NCI-H2196 treated with DMSO at 0.1 percent for 48 hours (cell line): ENCODE data around the gene NME7.
A peak's percentile ranks its signal among the peaks of the same experiment; 100 is the strongest.
"Not testable (repeated sequence)": the region's sequence is repeated elsewhere in the genome, so short reads cannot be mapped to it uniquely, and the experiment has no call there.

ENCODE experiments used
- DNase-seq: peaks from one replicate; lab custom pipeline; 2025; ENCODE audit not compliant: unreplicated experiment; lab: John Stamatoyannopoulos, UW

The NME7 gene

DNA sequence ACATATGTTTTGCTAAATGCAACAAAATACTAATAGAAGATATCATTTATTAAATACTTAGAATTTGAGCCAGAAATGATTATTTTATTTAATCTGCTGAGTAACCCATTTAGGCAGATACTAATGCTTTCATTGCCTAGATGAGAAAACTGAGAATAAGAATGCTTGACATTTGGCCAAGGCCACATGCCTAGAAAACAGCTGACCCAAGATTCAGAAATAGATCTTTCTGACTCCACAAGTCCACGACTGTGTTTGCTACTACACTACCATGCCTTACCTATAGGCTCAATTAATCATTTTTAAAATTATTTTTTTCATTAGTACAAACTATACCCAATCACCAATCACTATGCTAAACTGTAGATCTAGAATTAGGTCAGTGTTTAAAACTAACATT lies 131.5 kb downstream of the NME7 start:
- DNase-seq, result no peak

DNA sequence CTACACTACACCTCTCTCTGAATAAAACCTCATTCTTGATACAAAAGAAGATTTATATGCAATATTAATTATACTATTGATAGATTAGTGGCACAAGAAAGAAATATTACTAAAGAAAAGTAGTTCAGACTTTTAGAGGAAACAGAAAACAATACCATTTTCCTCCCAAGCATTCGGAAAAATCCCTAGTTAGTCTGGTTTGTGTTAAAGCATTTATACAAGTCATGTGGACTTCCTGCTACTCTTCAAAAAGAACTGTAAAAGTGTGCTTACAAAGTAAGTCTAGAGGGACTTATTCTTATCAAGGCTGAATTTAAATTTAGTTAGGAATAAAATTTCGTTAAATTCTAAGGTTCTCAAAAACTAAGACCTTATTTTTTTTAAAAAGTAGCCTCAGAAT lies 132.0 kb downstream of the NME7 start:
- DNase-seq, result no peak

DNA sequence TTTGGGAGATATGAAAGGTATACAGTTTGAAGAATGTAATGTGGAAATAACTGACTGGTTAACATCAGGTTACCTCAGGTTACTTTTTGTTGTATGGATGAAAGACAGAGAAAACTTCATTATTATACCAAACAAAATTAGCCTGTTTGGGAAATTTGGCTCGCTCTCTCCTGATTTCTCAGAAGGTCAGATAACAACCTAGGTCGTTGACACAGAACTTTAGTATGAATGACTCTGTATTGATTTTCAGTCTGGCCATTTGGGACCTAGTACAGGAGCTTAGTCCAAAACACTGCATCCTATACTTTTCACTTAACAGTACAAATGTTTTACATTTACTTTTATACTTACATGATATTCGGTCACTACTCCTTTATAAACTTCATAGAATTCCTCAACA lies 132.8 kb downstream of the NME7 start:
- no peak for DNase-seq

DNA sequence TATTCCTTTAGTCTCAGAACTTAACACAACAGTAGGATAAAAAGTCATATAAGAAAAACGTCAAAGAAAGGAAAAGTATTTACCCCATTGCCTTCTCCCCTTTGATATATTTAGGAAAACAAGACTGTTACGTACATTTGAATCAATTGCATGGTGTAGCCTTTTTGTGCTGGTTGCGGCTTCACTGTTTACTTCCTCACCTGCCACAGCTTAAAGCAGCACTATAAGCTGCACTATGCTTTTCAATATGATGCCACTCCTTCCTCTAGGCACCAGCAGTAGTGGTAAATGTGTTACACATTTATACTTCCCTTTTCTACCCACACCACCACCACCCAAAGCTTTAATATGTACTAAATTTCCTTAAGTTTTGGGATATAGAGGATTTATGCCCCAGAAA lies 150.0 kb downstream of the NME7 start:
- no peak for DNase-seq

DNA sequence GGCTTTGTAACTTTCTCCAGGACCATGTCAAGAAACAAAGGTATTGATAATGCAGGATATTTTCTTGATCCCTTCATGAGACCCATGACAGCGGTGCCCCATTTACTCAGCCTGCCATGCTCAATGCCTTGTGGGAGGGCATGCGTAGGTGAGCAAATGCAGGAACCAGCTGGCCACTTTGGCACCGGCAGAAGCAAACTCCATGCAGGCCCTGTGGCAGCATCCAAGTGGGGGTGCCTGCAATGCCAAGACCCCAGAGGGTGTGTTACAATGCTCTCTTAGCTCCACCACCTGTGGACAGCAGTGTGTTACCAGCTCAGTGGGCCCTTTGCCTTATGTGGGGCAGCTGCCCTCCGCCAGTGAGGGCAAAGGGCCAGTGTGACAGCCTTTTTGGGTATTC lies 153.0 kb downstream of the NME7 start:
- DNase-seq, result no peak

DNA sequence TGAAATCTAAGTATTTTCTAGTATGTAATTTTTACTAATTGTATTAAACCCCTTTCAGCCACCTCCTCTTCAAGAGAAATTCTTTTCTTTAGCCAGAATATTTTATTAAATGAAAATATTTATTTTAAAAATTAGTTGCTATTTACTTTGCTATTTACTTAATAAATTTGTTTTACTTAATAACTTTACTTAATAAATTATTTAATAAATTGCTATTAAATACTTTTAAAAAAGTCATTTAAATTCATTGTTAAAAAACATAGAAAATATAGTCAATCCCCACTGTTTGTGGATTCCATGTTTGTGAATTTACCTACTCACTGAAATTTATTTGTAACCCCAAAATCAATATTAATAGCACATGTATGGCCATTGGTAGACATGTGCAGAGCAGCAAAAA lies 155.5 kb downstream of the NME7 start:
- no peak for DNase-seq

DNA sequence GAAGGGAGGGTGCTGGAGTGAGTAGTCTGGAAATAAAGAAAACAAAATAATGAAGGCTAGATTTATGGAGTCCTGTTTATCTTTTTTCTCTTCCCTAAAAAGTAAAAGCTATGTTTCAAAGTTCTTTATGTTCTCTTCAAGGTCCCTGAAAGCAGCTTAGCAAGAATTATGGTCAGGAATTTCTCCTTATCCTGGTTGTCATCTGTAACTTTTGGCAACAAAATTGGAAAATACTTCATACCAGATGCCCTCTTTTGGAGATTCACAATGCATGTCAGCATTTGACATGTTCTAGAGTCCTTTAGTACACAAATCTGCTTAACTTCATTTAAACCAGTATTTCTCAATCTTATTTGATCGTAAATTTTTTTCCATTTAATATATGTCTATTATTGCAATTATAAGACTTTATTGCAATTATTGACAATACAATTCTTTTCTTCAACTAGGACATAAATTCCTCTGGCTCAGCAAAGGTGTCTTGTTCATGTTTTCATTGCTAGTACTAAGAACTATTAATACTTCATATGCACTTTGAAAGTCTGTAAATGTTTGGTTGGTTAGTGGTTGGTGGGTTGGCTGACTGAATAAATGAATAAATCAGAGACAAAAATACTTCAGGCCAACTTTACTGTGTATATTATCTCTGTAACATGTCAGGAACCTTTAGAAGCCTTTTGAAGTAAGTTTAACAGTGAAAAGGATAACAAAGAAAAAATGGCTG lies 159.6 kb downstream of the NME7 start:
- no peak for DNase-seq

DNA sequence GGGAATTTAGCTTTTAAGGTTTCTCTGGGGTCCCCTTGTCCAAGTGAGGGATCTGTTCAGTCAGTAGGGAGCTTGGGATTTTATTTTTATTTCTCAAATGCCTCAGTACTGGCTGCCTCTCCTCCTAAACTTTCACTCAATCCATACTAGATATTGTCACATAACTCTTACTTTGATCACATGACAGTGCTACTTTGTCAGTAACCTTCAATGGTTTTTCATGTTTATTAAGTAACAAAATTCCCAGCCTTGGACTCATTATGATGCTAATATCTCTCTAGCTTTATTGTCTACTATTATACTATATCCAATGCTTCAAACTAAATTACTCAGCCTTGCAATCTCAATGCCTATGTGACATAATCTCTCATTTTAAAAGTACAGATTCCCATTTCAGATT lies 163.4 kb downstream of the NME7 start:
- DNase-seq, result no peak

DNA sequence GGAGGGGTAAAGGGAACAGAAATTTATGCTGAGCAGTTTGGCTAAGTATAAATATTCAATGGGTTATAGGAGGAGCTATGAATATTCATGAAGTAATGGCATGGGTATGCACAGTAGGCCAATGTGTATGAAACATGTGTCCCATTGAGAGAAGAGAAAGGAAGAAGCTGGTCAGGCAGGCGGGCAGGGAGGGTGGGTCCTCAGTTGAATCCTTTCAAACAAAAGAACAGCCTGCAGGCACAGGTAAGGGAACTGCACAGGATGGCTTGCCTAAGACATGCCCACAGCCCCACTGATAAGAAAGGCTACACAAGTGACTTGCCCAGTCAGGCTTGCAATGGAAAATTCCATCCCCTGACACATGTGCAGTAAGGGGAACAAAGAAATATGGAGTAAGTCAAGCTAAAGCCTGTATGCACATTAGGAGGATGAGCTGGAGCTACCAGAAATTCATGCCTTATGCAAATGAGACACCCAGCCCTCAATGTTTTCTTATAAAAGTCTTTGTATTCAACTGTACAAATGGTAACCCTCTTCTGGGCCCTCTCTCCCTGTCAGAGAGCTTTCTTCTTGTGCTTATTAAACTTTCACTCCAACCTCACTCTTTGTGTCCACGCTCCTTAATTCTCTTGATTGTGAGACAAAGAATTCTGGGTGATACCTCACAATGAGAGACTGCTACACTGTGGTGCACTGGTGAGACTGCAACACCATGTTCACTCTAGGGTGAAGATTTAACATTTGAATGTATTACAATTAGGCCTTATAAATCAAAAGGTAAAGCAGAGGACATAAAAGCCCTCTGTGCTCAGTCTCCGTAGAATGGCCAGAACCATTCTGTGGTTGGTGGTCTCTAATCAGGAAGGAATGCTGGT lies 164.6 kb downstream of the NME7 start:
- no peak for DNase-seq

DNA sequence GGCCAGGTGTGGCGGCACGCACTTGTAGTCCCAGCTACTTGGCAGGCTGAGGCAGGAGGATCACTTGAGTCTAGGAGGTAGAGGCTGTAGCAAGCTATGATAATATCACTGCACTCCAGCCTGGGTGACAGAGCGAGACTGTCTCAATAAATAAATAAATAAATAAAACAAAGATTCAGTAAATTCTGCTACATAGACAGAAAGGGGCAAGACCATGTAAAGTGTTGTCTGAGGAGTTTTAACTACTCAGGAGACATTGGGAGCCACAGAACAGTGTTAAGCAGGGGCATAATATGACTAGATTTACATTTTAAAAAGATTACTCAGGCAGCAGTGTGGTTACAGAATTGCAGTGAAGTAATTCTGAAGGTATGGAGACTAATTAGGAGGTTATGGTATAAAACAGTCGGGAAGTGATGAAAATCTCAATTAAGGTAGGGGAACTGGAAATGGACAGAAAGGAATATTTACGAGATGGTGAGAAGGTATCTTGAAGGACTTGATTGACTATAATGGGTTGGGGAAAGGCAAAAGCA lies 166.4 kb downstream of the NME7 start:
- DNase-seq, result no peak

DNA sequence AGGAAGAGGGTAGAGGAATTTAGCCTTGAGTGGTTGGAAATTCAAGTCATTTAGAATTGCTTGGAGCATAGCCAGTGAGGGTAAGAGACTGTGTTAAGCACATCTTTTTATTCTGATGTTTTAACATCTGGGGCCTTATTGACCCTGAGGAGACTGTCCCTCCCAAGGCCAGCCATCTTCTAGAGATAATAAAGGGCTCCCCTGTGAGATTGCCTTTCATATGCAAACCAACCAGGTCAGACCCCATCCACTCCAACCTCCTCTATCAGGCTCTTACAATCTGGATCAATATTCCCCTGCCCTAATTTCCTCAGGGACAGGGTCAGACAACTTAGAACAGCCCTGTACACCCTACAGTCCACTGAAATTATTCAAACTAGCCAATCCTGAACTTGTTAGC lies 167.3 kb downstream of the NME7 start:
- no peak for DNase-seq

DNA sequence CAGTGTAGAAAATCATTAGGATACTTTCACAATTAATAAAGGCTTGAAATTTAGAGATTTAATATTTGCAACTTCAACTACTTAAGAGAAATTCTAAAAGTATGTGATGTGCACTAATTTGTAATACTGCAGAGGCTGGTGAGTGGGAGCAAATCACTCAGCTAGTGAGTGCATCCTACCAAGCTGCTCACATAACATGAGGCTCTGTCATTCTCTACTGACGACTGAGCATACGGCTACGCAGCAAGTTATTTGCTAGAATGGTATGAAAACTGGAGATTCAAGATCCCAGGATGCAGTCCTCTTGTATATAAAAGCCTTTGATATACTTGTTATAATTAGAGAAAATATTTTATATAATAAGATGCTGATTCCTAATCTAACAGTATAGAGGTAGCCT lies 171.0 kb downstream of the NME7 start:
- no peak for DNase-seq

DNA sequence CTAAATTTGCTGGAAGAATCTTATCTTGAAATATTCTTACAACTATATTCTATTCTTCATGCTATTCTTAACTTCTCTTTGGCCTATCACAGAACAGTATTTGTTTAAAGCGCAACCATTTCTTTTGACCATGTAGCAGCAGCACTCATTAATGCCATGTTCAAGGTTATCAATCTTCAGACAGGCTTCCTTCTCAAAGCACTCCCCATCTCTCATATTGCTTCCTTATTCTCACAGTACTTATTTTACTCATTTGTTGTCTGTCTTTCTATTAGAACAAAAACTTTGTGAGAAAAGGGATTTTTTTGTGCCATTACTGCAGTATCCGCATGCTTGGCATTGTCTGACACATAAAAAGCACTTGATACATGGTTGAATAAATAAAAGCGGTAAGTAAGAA lies 171.4 kb downstream of the NME7 start:
- no peak for DNase-seq

DNA sequence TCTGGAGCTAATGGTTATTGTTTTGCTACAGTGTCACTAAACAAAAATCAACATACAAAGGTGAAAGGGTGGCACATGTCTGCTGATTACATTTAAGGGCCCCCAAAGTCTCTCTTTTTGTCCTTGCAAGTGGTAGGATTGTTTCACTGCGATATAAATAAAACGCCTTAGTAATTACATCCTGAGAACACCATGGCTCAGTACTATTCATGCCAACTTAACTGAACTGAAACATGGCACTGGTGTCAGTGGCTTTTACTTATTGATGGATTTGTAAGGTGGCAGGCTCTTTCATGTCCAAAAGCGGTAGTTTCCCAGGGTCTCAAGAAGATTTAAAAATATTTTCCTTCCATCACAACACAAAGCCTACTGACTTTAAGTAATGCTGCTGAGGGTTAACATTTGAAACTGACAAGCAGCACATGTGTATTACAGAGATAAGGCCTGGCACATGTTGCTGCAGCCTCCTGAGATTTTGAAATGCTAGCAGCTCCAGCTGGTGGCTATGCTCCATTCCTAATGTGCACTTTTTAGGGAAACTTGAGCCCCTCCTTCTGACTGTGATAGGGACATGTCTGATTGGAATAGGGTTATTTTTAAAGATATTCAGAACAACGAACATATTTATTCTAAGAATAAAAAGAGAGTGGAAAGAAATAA lies 174.3 kb downstream of the NME7 start:
- no peak for DNase-seq

DNA sequence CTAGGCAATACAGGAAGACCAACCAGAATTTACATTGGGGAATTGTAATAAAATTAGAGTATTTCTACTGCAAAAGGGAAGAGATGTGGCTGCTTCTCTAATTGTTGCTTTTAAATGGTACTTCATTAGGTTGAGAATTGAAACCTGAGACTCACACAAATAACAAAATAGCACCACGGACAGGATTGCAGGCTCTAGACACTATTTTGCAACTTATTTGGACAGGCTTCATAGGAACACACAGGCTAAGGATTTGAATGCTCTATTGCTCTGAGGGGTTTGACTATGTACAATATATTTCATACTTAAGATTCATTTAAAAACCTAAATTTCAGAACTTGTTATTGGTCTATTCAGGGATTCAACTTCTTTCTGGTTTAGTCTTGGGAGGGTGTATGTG lies 181.5 kb downstream of the NME7 start:
- DNase-seq, result peak; percentile 11

DNA sequence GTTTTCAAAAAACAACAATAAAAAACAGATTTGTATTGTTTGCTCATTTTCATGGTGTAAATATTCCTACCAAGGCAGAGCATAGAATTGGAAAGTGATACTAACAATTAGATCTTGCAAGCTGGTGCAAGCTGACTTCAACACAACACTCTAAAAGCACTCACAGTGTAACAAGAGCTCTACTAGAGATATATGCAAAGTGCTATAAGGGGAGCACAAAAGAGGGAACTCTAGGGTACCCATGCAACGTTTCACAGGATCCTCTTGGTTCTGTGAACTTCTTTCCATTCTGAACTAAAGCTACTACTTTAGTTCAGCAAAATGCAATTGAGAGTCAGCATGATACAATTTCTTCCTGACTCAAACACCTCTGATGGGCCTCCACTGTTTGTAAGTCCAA lies 182.8 kb downstream of the NME7 start:
- no peak for DNase-seq

DNA sequence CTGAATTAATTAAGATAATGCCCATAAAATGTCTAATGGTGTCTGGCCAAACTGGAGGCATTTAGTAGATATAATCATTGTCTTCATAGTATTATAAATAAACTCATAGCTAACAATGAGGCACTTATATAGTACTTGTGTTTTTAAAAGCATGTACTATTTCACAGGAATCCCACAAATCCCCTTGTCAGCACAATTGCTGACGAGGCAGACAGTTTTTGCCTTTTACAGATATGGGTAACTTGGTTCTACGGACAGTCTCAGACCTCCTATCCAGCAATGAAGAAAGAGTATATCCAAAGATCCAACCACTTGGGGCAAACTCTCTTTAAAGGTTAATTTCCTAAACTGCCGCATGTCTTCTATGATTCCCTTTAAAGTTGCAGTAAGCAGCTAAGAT lies 187.4 kb downstream of the NME7 start:
- DNase-seq, result no peak

DNA sequence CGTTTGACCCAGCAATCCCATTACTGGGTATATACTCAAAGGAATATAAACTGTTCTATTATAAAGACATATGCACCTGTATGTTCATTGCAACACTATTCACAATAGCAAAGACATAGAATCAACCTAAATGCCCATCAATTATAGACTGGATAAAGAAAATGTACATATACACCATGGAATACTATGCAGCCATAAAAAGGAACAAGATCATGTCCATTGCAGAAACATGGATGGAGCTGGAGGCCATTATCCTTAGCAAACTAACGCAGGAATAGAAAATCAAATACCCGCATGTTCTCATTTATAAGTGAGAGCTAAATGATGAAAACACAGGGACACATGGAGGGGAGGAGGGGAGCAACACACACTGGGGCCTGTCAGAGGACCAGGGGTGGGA lies 188.2 kb downstream of the NME7 start:
- not testable (repeated sequence) for DNase-seq

DNA sequence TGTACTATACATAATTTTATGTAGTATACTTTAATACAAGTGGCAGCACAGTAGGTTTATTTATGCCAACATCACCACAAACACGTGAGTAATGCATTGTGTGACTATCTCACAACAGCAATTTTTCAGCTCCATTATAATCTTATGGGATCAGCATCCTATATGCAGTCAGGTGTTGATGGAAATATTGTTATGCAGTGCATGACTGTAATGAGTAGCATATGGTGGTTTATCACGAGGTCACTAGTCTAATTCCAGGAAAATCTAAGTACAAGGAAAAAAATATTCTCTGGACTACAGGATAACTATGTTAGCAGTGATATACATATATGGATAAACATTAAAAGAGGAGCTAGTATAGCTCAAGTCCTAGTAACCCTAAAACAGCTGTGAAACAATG lies 192.1 kb downstream of the NME7 start:
- DNase-seq, result no peak

DNA sequence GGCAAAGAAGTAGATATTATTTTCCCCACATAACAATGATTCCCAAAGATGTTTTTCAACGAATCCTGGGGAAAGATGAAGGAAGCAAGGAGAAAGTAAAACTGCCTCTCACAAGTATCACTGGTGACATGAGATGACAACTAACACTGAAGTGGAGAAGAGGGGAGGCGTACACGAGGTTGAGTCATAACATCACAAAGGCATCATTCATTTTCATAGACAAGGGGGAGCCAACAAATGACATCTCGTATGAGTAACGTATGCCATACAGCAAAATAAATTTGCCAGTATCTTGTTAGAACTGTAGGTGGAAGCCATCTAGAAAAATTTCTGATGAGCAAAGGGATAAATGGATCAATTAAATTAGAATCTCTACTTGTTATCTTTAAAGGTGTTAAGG lies 204.5 kb downstream of the NME7 start:
- no peak for DNase-seq

DNA sequence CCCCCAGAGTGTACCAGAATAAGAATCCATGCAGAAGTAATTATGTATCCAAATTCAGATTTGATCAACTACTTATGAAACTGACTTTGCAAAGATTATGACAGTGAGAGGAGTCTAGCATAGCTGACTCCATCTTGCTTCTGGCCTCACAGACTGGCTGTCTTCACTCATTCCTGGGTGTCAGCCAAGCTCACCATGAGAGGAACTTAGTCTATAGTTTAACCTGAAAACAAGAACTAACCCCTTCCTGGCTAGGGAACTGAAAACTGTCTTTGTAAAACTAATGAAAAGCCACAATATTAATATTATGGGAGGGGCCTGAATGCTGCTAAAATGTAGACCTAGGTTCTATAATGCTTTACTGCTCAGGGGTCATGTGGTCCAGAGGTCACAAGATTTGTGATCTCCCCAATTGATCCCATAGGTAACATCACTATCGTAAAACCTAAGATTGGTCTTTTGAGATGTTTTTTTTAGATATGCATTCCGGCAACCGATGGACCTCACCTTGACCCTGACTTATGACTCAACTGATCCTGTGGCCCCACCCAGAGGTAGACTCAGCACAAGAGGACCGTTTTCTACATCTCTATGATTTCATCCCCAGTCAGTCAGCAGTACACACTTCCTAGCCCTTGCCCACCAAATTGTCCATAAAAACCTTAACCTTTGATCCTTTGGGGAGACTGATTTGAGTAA lies 206.0 kb downstream of the NME7 start:
- no peak for DNase-seq
